ENCODE results near the gene CD82.

Gene CD82

GRCh38 chr11:44623341-44623730 lies 57.9 kb downstream of the CD82 start:
- Mint-ChIP-seq H3K9me3 (peaks cover 3% of the 10 kb centered on the region), H3K36me3 (peaks cover 21% of the 10 kb centered on the region), H3K27me3 (no peaks in the 10 kb centered on the region), H3K27ac (peak overlapping the region; percentile 91), H3K4me3 (no peak overlapping the region), H3K4me1 (peaks cover 50% of the 10 kb centered on the region)
- DNase-seq (ENCODE audit: low spot score in 2 of 2) (peak in 1 of 2 donors; percentile 7), ATAC-seq (ENCODE audit: low read depth) (peak; percentile 15)

- ATAC-seq (ENCODE audit: low read depth) (no peak), DNase-seq (ENCODE audit: low spot score in 2 of 2) (peak in 1 of 2 donors; percentile 9)
- peaks cover 54% of the 10 kb centered on the region for H3K4me1 Mint-ChIP-seq
- H3K36me3 Mint-ChIP-seq: peaks cover 21% of the 10 kb centered on the region
- peak overlapping the region; percentile 91 for H3K27ac Mint-ChIP-seq
- peaks cover under 1% of the 10 kb centered on the region for H3K27me3 Mint-ChIP-seq
- H3K9me3 Mint-ChIP-seq: peaks cover 3% of the 10 kb centered on the region
- no peak overlapping the region for H3K4me3 Mint-ChIP-seq
Observed at GRCh38 chr11:44623731-44624491, 58.4 kb downstream of the CD82 start.

GRCh38 chr11:44624761-44625221 lies 59.3 kb downstream of the CD82 start:
- Mint-ChIP-seq H3K27me3 (peaks cover 2% of the 10 kb centered on the region), H3K36me3 (peaks cover 18% of the 10 kb centered on the region), H3K9me3 (peaks cover 3% of the 10 kb centered on the region), H3K4me3 (no peak overlapping the region), H3K27ac (peak overlapping the region; percentile 91), H3K4me1 (peaks cover 55% of the 10 kb centered on the region)
- DNase-seq (ENCODE audit: low spot score in 2 of 2) (no peak), ATAC-seq (ENCODE audit: low read depth) (no peak)

GRCh38 chr11:44625759-44626523 lies 60.5 kb downstream of the CD82 start:
- ATAC-seq (ENCODE audit: low read depth): no peak
- Mint-ChIP-seq H3K4me1 (peaks cover 50% of the 10 kb centered on the region), H3K9me3 (peaks cover 3% of the 10 kb centered on the region), H3K4me3 (no peak overlapping the region), H3K36me3 (peaks cover 12% of the 10 kb centered on the region), H3K27me3 (peaks cover 4% of the 10 kb centered on the region), H3K27ac (no peak overlapping the region)
- DNase-seq (ENCODE audit: low spot score in 2 of 2): no peak

- ATAC-seq (ENCODE audit: low read depth): no peak
- no peak for DNase-seq (ENCODE audit: low spot score in 2 of 2)
- Mint-ChIP-seq H3K4me1 (peaks cover 47% of the 10 kb centered on the region), H3K4me3 (no peak overlapping the region), H3K9me3 (peaks cover 3% of the 10 kb centered on the region), H3K27me3 (peaks cover 4% of the 10 kb centered on the region), H3K27ac (peak overlapping the region; percentile 58), H3K36me3 (peaks cover 9% of the 10 kb centered on the region)
Observed at GRCh38 chr11:44626645-44627044, 61.2 kb downstream of the CD82 start.

GRCh38 chr11:44627165-44627789 lies 61.8 kb downstream of the CD82 start:
- Mint-ChIP-seq H3K36me3 (peaks cover 3% of the 10 kb centered on the region), H3K9me3 (peaks cover 3% of the 10 kb centered on the region), H3K4me1 (peaks cover 42% of the 10 kb centered on the region), H3K27me3 (peaks cover 4% of the 10 kb centered on the region), H3K27ac (peak overlapping the region; percentile 58), H3K4me3 (no peak overlapping the region)
- DNase-seq (ENCODE audit: low spot score in 2 of 2) (no peak), ATAC-seq (ENCODE audit: low read depth) (no peak)

GRCh38 chr11:44627911-44628729 lies 62.7 kb downstream of the CD82 start:
- Mint-ChIP-seq H3K4me1 (peaks cover 36% of the 10 kb centered on the region), H3K36me3 (peaks cover 3% of the 10 kb centered on the region), H3K27ac (no peak overlapping the region), H3K4me3 (no peak overlapping the region), H3K9me3 (peaks cover 3% of the 10 kb centered on the region), H3K27me3 (peaks cover 4% of the 10 kb centered on the region)
- no peak for DNase-seq (ENCODE audit: low spot score in 2 of 2)
- no peak for ATAC-seq (ENCODE audit: low read depth)

- Mint-ChIP-seq H3K36me3 (peaks cover 3% of the 10 kb centered on the region), H3K27ac (no peak overlapping the region)
Observed at GRCh38 chr11:44628730-44629700, 63.6 kb downstream of the CD82 start.

GRCh38 chr11:44629732-44630345 lies 64.4 kb downstream of the CD82 start:
- H3K4me1 Mint-ChIP-seq: peaks cover 22% of the 10 kb centered on the region
- ATAC-seq (ENCODE audit: low read depth) (no peak), DNase-seq (ENCODE audit: low spot score in 2 of 2) (no peak)
- H3K9me3 Mint-ChIP-seq: peaks cover 3% of the 10 kb centered on the region
- H3K36me3 Mint-ChIP-seq: peaks cover 3% of the 10 kb centered on the region
- no peak overlapping the region for H3K27ac Mint-ChIP-seq
- no peak overlapping the region for H3K4me3 Mint-ChIP-seq
- H3K27me3 Mint-ChIP-seq: peaks cover 9% of the 10 kb centered on the region

More at GRCh38 chr11:44628730-44629700, 63.6 kb downstream of the CD82 start:
- Mint-ChIP-seq H3K27me3 (peaks cover 6% of the 10 kb centered on the region), H3K4me1 (peaks cover 27% of the 10 kb centered on the region), H3K9me3 (peaks cover 3% of the 10 kb centered on the region), H3K4me3 (no peak overlapping the region)
- ATAC-seq (ENCODE audit: low read depth) (no peak), DNase-seq (ENCODE audit: low spot score in 2 of 2) (no peak)

GRCh38 chr11:44630511-44631210 lies 65.2 kb downstream of the CD82 start:
- H3K27me3 Mint-ChIP-seq: peaks cover 13% of the 10 kb centered on the region
- no peak for DNase-seq (ENCODE audit: low spot score in 2 of 2)
- H3K4me3 Mint-ChIP-seq: no peak overlapping the region
- no peak for ATAC-seq (ENCODE audit: low read depth)
- H3K27ac Mint-ChIP-seq: no peak overlapping the region
- H3K9me3 Mint-ChIP-seq: peaks cover 3% of the 10 kb centered on the region
- H3K4me1 Mint-ChIP-seq: peaks cover 17% of the 10 kb centered on the region
- H3K36me3 Mint-ChIP-seq: peaks cover 3% of the 10 kb centered on the region

GRCh38 chr11:44631831-44632230 lies 66.4 kb downstream of the CD82 start:
- peaks cover 16% of the 10 kb centered on the region for H3K27me3 Mint-ChIP-seq
- no peaks in the 10 kb centered on the region for H3K36me3 Mint-ChIP-seq
- peaks cover 10% of the 10 kb centered on the region for H3K4me1 Mint-ChIP-seq
- ATAC-seq (ENCODE audit: low read depth) (no peak), DNase-seq (ENCODE audit: low spot score in 2 of 2) (no peak)
- H3K27ac Mint-ChIP-seq: no peak overlapping the region
- no peaks in the 10 kb centered on the region for H3K9me3 Mint-ChIP-seq
- H3K4me3 Mint-ChIP-seq: no peak overlapping the region

All from memory B cell (primary cell).